ENCODE data around the gene CCDC178.

DNA sequence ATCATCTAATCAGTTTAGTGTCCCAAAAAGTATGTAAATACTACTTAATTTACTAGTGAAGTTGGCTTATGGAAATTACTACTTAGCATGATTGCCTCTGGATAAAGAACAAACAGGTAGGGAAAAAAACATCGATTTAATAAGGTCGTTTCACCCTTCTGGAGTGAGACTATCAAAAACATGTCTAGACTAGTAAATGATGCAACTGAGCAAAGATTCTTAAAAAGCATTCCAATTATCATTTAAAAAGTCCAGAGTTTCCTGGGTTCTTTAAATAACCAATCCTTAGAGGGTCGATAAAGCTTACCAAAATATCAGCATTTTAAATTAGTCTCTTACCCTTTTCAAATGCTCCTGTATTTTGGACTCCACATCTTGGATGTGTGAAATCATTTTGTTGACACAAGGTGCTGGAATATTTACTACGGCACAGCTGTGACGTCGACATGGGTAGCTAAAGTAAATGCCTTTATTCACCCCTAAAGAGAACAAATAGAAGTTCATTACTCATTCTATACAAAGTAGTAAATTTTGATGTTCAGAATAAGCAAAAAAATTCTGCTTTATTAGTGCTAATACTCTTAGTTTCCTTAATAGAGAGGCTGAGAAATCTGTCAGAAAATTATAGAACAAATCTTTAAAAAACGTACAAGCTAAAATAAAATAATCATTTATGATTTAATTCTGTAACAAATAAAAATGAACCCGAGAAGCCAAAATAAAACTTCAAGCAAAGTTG lies 70.6 kb downstream of the CCDC178 start:
- no peak for TF ChIP-seq POLR2A (IDR thresholded peaks at IDR 0.05; ENCODE audit: low read depth)
- TF ChIP-seq, protein P1, sequence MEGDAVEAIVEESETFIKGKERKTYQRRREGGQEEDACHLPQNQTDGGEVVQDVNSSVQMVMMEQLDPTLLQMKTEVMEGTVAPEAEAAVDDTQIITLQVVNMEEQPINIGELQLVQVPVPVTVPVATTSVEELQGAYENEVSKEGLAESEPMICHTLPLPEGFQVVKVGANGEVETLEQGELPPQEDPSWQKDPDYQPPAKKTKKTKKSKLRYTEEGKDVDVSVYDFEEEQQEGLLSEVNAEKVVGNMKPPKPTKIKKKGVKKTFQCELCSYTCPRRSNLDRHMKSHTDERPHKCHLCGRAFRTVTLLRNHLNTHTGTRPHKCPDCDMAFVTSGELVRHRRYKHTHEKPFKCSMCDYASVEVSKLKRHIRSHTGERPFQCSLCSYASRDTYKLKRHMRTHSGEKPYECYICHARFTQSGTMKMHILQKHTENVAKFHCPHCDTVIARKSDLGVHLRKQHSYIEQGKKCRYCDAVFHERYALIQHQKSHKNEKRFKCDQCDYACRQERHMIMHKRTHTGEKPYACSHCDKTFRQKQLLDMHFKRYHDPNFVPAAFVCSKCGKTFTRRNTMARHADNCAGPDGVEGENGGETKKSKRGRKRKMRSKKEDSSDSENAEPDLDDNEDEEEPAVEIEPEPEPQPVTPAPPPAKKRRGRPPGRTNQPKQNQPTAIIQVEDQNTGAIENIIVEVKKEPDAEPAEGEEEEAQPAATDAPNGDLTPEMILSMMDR (IDR thresholded peaks at IDR 0.05): no peak
- TF ChIP-seq POLR2AphosphoS5 (IDR thresholded peaks at IDR 0.05): no peak

Measured in esophagus muscularis mucosa (tissue), 3 donors.